NCI-H2227 (cell line): ENCODE data around the gene ABCD1.

Source experiments
- DNase-seq: peaks from one replicate; lab custom pipeline; 2025; ENCODE audit not compliant: unreplicated experiment; lab: John Stamatoyannopoulos, UW

Gene ABCD1

DNA sequence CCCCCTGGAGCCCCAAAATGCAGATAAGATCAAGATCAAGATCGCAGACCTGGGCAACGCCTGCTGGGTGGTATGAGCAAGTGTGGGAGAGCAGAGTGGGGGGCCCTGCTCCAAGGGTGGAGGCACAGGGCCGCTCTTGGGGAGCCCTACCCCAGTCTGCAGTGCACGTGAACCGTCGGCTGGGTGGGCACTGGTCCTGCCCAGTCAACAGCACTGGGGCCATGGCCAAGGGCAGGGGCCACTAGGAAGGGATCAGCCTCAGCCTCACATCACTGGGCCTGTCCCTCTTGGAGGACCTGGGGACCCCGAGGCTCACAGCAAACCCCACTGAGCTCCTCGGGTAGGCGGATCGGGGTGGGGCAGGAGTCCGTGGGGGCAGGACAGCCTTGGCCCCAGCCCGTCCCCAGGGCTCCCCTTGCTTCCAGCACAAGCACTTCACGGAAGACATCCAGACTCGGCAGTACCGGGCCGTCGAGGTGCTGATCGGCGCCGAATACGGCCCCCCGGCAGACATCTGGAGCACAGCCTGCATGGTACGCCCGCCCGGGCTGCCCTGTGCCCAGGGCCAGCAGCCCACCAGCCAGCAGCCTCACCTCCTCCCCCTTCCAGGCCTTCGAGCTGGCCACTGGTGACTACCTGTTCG lies 59.8 kb downstream of the ABCD1 start:
- DNase-seq = no peak

DNA sequence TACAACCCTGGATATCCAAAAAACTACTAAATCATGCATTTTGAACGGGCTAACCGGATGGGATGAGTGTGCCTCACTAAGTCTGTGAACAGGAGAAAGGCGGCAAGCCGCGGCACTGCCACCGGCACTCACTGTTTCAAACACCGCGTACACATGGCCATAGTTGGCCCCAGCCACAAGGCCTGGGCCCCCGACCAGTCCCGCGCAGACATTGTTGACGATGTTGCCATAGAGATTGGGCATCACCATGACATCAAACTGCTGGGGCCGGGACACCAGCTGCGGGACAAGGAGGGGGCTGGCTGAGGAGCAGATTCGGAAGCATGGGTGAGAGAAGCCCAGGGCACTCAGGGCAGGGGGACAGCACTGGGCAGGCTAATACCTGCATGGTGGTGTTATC lies 62.0 kb downstream of the ABCD1 start:
- DNase-seq = no peak

DNA sequence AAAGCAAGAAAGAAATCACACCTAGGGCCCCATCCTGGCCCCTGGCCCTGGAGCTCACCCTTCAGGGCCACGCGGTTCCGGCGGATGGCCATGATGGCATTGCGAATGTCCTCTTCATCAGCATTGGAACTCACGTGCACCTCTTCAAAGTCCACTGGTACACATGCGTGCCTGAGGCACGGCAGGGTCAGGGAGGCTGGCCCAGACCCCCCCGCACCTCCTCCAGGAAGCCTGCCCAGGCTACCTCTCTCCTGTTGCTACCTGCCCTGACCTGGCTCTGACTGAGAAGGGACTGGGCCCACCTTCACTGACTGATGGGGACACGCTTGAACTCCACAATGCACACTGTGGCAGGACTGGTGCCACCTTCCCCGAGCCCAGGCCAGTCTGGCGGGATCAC lies 65.0 kb downstream of the ABCD1 start:
- DNase-seq = no peak

DNA sequence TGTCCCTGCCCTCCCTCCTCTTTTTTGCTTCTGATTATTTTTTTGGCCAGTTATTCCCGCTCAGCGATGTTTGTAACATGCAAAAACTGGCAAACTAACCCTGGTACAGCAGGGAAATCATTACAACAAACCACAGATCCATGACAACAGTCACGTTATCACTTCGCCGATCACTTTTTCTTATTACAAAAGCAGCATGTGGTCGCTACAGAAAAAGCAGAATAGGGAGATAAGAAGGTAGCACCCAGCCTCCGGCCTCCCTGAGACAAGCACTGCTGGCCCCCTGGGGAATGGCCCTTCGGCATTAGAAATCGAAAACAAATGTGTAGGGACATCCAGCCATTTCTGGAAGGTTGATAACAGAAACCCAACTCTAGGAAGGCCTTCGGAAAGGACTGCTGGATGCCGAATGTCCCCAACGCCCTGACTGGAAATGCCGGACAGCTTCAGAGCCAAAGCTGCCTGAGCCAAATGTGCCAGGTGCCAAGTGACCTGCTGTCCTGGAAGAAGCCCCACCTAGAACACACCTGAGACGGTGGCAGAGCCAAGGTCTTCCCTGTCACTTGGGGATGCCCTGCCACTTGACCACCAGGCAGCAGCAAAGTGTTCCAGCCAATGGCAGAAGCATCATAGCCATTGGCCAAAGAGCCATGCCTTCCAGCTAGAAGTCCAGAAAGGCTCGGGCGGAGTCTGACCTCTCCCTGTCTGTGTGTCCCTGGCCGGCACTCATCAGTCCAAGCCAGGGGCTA lies 66.6 kb downstream of the ABCD1 start:
- no peak for DNase-seq

DNA sequence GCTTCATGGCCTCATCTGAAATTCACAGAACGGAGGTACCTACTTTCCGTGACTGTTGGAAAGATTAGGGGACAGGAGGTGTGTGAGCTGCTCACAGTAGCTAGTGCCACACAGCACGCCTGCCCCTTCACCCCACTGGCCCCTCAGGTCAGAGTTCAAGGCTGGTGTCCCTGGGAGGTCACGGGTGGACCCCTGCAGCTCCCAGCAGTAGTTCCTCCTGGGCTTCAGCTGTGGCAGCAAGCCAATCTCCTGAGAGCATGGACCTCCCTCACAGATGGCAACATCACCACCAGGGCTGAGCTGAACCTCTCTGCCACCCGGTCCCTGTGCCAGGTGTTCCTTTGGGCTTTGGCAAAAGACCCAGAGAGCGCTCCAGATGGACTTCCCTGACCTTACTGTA lies 67.7 kb downstream of the ABCD1 start:
- DNase-seq = no peak

DNA sequence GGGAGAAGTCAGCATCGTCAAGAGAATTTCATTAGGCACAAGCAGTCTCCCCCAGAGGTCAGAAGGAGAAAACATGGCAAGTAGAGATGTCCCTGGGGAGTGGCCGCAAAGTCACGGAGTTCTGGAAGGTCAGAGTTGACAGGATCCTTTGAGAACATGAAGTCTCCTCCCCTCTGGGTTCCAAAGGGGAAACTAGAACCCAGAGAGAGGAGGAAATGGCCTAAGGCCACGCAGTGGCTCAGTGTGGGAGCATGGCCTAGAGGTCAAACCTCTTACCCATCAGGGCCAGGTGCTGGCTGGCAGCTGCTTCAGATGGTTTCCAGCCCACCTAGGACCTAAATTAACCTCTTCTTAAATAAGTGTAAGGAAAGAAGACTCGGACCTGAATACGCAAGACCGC lies 68.6 kb downstream of the ABCD1 start:
- DNase-seq = no peak
